Measurements from ENCODE around the gene TJP3.
"Not testable (repeated sequence)": the region's sequence is repeated elsewhere in the genome, so short reads cannot be mapped to it uniquely, and the experiment has no call there.

TJP3 gene, protein sequence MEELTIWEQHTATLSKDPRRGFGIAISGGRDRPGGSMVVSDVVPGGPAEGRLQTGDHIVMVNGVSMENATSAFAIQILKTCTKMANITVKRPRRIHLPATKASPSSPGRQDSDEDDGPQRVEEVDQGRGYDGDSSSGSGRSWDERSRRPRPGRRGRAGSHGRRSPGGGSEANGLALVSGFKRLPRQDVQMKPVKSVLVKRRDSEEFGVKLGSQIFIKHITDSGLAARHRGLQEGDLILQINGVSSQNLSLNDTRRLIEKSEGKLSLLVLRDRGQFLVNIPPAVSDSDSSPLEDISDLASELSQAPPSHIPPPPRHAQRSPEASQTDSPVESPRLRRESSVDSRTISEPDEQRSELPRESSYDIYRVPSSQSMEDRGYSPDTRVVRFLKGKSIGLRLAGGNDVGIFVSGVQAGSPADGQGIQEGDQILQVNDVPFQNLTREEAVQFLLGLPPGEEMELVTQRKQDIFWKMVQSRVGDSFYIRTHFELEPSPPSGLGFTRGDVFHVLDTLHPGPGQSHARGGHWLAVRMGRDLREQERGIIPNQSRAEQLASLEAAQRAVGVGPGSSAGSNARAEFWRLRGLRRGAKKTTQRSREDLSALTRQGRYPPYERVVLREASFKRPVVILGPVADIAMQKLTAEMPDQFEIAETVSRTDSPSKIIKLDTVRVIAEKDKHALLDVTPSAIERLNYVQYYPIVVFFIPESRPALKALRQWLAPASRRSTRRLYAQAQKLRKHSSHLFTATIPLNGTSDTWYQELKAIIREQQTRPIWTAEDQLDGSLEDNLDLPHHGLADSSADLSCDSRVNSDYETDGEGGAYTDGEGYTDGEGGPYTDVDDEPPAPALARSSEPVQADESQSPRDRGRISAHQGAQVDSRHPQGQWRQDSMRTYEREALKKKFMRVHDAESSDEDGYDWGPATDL

DNA sequence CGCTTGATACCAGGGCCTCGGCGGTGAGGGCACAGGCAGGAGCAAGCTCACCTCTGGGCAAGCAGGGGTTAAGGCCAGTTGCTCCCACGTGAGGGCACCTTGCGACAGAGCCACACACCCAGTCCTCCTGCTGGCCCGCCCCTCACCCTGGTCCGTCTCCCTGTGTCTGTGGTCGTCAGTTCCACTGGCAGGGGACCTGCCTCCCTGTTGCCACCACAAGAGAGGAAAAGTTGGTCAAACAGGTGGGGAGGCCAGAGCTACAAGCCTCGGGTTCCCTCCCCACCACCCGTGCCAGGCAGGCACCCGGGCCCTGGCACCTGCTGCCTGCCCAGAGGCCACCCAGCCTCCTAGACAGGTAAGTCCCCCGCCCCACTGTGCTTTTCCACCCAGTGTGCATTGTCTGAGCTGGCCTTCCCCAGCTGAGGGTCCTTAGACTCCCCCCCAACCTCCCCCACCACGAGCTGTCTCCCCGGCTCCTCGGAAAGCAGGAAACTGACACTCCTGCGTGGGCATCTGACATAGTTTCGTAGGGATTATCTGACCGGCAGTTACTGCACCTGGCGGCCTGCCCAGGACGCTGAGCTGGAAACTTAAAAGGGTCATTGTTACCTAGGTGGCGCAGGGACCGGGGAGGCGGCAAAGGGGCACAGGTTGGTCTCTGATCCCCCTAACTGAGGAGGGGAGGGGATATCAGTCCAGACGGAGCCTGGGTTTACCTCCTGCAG, at the start of gene TJP3:
TSS of gene TJP3 (plus strand) at position 178 of the 725 bp plus-strand sequence. CDS start 20,049 bp downstream, outside the sequence.
- no peak for DNase-seq

DNA sequence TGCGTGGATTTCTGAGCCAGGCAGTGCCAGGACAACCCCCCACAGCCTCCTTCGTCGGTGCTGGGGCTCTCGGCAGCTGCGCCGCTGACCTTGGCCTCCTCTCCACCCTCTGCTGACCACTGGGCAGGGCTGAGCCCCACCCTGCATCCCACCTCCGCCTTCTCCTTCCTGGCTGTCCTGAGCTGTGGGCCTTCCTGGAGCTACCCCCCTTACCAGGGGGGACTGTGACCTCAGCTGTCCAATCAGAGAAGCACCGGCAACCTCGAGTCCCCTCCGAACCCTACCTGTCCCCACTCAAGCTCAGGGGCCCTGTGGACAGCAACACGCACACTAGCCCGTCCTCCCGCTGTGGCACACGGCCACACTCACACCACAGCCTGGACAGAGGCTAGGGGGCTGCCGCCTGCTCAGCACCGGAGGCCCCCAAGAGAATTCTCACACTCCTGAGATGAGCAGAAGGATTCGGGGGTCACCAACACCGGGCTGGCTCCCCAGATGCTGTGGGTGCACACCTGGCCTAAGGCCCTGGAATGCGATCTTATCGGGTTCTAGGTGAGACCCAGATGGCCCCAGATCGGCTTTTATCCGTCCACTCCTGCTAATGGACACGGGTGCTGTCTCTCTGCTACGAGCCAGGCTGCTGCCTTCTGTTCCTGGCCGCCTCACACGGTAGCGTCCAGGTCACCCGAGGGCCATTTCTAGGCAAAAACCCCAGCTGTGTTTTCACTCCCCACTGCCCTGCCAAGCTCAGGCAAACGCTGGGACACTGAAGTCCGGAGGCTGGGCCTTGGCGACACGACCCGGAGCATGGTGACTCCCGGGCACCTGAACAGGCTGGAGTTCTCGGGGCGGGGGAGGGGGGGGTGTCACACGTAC, 49.1 kb upstream of the TJP3 start:
- DNase-seq = no peak

DNA sequence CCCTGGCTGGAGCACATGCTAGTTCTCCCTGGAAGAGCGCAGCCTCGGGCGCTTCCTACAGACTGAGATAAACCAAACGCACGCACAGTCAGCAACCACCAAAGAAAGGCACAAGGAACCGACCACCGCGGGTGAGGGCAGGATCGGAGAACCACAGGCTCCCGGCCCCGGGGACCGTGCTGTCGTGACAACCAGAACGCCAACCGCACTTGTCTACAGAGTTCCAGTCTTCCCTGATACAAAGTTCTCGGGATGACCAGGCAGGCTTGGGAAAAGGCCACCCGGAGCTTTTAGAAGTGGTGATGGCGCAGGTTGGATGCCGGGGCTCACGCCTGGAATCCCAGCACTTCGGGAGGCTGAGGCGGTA, 48.5 kb upstream of the TJP3 start:
- no peak for DNase-seq

DNA sequence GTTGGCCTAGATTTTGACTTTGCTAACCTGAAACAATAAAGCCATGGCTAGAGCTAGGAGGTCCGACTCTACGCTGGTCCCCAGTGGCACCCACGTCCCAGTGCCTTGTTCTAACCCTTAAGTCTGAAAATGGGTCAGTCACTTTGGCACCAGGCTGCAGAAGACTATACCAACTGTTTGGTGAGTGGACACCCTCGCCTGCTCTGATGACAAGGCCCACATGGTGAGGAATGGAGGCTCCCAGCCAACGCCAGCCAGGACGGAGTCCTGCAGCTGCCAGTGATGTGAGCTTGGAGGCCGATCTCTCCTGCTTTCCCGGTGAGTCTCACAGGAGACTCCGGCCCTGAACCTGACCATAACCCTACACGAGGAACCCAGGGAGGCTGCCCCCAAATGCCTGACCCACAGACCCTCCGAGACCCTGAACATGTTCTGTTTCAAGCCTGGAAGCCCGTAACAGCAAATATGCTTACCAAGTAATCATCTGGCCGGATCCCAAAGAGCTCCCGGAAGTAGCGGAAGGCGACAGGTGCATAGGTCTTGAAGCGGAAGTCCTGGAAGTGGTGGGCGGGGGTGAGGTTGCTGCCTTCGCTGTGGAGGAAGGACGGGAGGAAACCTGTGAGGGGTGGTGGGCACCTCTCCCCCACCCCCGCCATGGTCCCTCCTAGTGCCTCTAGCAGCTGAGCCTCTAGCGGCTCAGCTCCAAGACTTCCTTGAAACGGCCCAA, 47.5 kb upstream of the TJP3 start:
- DNase-seq = no peak

DNA sequence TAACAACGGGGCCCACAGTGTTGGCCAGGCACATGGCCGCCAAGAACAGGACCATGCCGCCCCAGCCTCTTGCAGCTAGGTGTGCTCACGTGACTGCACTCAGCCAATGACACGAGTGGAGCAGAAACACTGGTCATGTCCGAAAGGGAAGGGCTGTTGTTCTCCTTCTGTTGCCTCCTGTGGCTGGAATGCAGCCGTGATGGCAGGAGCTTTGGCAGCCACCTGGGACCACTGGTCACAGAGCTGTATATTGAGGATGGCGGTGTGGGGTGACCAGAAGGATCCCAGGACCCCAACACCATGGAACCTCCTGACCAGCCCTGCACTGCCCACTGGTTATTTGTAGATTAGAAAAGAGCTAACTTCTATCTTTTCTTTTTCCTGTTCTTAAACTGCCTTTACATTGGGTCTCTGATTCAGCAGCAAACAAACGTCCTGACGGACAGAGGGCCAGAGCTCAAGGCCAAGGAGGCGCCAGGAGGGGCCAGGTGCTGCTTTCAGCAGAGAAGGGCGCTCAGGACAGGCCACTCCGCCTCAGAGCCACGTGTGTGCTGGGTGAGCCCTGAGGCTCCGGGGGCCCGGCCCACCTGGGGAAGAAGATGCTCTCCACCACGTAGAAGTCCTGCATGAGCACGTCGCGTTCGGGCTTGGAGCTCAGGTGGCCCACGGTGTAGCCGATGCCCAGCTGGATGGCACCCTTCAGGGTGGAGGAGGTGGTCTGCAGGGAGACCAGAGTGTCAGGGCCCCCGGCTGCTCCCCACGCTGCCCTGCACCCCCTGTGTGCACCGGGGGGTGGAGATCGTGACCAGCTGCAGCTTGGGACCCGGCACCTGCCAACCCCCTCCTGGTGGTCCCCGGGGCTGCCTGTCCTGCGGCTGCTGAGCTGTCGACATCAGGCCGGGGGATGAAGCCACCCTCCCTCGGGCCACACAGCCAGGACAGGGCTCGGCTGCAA, 46.6 kb upstream of the TJP3 start:
- no peak for DNase-seq

DNA sequence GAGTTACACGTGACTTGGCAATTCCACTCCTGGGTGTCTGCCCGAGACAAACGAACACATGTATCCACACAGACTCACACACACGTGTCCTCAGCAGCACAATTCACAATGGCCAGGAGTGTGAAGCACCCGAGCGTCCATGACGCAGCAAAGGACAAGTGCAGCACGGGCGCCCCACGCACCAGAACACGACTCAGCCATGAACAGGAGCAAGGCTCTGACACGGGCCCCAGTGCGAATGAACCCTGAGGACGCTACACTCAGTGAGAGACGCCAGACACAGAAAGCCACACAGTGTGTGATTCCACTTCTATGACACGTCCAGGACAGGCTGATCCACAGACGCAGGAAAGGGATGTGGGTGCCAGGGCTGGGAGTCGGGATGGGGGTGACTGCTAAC, 44.3 kb upstream of the TJP3 start:
- DNase-seq = no peak

DNA sequence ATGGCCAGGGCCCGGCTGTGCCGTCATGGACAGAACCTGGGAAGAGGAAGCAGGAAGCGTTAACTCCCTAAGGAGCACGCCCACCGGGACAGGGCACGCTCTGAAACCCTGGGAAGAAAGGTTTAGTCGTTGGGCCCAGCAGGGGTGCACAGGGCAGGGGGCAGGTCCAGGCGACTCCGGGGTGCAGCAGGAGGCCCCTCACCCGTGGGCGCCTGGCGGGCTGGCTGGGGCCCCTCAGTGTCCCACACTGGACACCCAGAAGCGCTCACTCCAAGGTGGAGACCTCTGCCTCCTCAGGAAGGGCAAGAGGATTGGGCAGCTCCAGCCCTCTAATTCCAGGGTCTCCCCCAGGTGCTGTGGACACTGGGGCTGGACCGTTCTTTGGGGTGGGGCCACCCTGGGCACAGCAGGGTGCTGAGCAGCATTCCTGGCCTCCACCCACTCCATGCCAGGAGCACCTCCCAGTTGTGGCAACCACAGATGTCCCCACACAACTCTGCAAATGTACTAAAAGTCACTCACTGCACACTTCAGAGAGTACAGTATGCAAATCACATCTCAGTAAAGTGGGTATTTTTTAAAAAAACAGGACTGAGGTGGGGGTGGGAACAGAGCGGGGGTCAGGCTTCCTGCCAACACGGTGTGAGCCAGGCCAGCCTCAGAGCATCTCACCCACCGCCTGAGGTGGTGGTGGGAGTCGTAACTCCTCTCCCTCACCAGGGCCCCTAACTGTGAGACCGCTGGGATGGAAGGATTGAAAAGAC, 43.1 kb upstream of the TJP3 start:
- DNase-seq = no peak

DNA sequence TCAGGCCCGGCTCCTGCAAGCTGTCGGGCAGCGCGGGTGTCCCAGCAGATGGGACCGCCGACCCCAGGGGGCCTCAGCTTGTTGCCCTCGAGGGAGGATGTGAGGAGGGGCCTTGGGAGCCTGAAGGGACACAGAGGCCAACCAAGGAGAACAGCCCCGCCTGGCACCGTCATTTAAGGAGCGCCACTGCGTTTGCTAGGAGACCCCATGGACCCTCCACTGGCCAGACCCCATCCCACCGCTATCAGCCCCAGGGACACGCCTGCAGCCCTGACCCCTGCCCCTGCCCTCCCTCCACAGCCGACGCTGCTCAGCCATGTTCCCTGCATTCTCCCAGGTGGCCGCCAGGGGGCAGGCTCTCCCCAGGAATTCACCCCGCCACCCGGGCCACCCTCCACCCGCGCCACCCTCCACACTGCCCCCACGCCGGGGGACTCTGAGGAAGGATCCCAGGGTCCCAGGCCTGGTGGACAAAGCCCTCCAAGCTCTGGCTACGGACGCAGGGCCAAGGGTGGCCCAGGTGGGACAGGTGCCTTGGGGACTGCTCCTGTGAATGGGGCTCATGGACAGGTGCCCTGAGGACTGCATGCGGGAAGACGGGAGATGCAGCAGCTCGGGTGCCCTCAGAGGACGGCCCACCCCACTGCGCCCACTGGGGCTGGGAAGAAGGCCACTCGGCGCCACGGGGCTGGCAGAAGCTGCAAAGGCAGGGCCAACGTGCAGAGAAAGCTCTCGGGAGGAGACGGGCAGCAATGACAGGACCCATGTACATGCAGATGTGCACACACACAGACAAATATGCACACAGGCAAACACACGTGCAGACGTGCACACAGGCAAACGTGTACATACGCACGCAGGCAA, 42.3 kb upstream of the TJP3 start:
- DNase-seq = peak; percentile 62 to 79

DNA sequence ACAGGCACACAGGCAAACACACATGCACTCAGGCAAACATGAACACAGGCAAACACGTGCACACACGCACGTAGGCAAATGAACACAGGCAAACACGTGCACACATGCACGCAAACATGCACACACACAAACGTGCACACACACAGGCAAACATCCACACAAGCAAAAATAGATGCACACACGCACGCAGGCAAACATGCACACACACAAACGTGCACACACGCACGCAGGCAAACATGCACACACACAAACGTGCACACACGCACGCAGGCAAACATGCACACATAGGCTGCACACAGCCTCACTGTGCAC, 41.7 kb upstream of the TJP3 start:
- not testable (repeated sequence) for DNase-seq

DNA sequence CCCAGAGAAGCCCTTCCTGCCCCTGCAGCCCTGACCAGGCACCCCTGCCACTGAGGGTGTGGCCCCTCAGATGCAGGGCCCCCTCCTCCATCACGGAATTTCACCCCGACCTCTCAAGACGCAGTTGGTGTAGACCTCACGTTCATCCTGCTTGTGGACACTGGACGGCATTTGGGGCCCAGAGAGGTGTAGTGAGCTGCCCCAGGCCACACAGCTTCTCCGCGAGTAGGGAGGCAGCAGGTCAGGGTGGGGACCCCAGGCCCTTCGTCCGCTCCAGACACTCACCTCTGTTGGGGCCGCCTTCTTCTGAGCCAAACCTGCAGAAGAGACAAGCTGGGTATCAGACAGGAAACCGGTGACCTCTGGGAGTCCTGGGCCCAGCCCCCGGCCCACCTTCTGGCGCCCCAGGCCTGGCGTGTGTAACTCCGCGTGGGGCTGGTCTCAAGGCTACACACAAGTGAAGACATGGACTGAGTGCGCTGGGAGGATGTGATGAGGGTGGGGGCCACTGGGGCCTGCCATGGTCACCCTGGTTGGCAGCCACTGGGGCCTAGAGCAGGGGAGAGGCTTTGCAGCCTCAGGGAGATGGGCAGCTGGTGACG, 41.0 kb upstream of the TJP3 start:
- DNase-seq = no peak

DNA sequence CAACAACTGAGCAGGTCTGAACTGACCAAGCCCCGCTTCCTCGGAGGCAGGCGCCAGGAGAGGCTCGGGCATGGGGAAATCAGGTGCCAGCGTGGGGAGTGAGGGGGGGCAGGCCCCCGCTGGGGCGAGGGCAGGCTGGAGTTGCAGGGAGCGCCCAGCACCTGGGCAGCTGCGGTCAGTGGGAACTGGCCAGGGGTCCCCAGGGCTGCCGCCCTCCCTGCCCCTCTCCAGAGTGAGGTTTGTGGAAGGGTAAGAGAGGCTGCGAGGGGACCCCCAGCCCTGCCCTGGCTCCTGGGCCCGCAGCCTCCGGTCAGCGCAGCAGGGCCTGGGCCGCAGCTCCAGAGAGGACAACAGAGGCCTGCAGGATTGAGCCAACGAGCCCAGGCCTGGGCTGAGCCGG, 40.4 kb upstream of the TJP3 start:
- DNase-seq = no peak

DNA sequence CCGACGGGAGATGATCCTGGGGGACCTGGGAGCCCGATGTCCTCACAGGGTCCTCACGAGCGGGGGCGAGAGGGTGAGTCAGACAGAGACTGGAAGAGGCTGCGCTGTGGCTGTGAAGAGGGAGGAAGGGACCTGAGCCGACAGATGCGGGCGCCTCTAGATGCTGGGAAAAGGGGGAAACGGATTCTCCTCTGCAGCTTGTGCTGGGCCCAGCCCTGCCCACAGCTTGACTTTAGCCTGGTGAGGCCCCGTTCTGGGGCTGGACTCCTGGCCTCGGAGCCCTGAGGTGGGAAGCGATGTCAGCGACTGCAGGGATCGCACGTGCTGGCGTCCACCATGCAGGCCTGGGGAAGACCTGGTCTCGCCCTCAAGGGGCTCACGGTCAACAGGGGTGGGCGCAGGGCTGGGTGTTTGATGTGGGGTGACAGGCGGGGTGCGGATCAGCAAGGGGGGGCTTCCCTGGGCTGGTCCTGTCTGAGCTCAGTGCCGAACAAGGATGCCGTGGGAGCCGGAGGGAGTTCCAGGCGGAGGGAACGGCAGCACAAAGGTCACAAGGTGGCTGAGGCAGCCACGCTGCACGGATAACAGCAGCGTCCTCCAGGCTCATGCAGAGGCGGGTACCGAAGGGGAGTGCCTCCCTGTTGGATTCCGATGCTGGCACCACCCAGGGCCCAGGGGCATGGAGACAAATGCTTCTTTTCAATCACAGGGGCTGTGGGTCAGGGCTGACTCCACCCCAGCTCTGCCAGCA, 39.7 kb upstream of the TJP3 start:
- no peak for DNase-seq

DNA sequence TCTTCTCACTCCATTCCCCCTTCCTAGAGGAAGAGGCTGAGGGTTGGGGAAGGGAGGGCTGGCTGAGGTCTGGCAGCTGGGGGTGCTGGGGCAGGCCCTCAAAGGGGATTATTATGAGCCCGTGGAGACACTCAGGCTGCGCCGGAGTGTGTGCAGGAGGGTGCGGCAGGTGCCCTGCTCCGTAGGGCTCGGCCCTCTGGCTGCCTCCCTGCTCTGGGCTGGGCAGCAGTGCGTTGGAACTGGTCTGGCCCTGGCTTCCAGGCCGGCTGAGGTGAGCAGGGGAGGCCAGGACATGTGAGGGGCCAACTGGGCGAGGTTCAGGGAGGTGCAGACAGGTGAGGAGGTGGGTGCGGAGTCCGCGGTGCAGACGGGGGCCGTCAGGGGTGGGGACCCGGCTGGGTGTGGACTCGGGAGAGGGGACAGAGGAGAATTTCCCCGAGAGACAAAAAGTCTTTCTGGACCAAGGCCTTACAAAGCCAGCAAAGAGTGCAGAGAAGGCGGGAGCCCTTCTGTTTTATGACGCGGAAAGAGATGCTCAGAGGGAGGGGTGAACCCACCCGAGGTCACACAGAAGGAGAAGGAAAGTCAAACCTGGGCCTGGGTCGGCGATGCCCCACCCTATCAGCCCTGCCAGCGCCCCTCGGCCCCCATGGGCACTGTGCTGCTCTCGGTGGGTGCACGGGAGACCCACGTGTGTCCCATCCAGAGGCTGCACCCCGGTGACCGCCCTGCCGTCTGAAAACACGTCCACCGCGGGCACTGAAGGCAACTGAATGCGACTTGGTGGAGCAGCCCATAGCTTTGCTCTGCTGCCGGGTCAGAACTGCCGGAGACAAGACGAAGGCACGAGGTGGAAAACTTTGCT, 38.9 kb upstream of the TJP3 start:
- no peak for DNase-seq

DNA sequence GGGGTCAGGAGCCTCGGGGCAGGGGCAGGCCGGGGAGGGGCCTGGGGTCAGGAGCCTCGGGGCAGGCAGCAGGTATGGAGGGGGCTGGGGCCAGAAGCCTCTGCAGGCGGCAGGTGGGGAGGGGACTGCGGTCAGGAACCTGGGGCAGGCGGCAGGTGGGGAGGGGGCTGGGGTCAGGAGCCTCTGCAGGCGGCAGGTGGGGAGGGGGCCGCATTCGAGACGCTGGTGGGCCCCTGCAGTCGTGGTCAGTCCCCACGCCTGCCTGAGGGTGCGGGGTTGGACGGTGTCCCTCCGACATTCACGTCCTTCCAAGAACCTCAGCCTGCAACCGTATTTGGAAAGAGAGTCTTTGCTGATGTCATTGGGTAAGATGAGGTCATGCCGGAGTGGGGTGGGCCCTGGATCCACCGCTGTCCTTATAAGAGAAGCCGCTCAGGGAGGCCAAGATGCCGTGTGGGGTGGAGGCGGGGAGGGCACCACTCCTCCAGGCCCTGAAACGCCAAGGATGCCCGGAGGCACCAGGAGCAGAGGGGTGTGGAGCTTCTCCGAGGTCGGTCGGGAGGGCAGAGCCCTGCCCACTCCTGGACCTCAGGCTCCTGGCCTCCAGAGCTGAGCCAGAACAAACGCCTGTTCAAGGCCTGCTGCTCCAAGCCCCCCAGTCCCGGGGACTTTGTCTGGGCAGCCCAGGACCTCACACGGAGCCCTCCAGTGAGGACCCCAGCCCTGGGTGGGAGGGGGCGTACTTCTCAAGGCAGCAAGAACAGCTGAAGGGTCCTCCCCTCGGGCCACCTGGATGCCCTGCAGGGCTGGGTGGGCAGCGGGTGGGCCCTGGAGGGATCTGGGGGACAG, 38.0 kb upstream of the TJP3 start:
- no peak for DNase-seq

Data from stimulated activated CD4-positive, alpha-beta T cell treated with anti-CD3 and anti-CD28 coated beads, Interleukin-4, amount 100 ng/mL, for 4 hours (primary cell).